ENCODE results near the gene AP4B1.

GRCh38 chr1:113904674-113905434, at the start of gene AP4B1, which contains the start of gene DCLRE1B:
- TF ChIP-seq CTCF (IDR thresholded peaks at IDR 0.05) = peak; percentile 71
- no peak for TF ChIP-seq EZH2 (IDR thresholded peaks at IDR 0.05; ENCODE audit: borderline replicate concordance, insufficient read depth, low read depth, low read length, poor library complexity, severe bottlenecking)
